ENCODE measurements around the gene SUV39H2. TPM values are rescaled to one million over a fixed set of nuclear protein-coding genes. Genes with fewer than 3 reads are reported as not detected.

The SUV39H2 gene
- total and polyA plus RNA-seq, 10 of the 15 experiments (the other 5 are each of a cell fraction or from before 2014, with no cell fraction given) = 24.3 to 41.1 (median 30.0) TPM

GRCh38 chr10:14909101-14909500 is 30.4 kb downstream of the SUV39H2 start:
- Histone ChIP-seq H3K9ac (ENCODE audit: control insufficient read depth, insufficient read depth, low read length) (no peak overlapping the region), H3K9me3 (replicated peaks; ENCODE audit: control insufficient read depth, insufficient read depth, low read length) (no peaks in the 10 kb centered on the region; the same call in 1 of the 3 replicates), H4K20me1 (ENCODE audit: control insufficient read depth, insufficient read depth) (no peaks in the 10 kb centered on the region), H3K4me1 (ENCODE audit: control insufficient read depth, insufficient read depth, low read length) (no peaks in the 10 kb centered on the region), H3K27me3 (replicated peaks in 1 of 2; ENCODE audit: control insufficient read depth in 2 of 2, insufficient read depth in 2 of 2, low read length in 1 of 2) (no peaks in the 10 kb centered on the region), H2AFZ (ENCODE audit: control insufficient read depth, low read depth, low read length) (no peak overlapping the region), H3K4me3 (no peak overlapping the region), H3K79me2 (ENCODE audit: control insufficient read depth, insufficient read depth, low read length) (no peaks in the 10 kb centered on the region), H3K4me2 (ENCODE audit: control insufficient read depth, insufficient read depth) (no peak overlapping the region), H3K27ac (ENCODE audit: control insufficient read depth, insufficient read depth) (no peak overlapping the region), H3K36me3 (ENCODE audit: control insufficient read depth in 2 of 2, insufficient read depth in 2 of 2, low read length in 1 of 2) (peaks cover 17 to 41% of the 10 kb centered on the region in 2 experiments)
- ATAC-seq (no peak), DNase-seq (ENCODE audit: low read depth, low spot score) (no peak), FAIRE-seq (no peak)
- BruUV-seq (replicated peaks) = no TSS peak
- intact Hi-C loops (cut with micrococcal nuclease; ENCODE audit: unreplicated experiment) (no loop called here), in situ Hi-C loops (cut with MboI) (no loop called here)
- ChIA-PET POLR2A (no interaction called here), SMC1A (ENCODE audit: uncharacterized antibody, unreplicated experiment) (interaction anchor here (0.7 kb wide), 1 partner anchor 35 kb away, joined by 3 read pairs; no protein-coding TSS in a partner anchor), CTCF (interaction anchor here (1.4 kb wide), 1 partner anchor 63 kb away, joined by 5 read pairs; no protein-coding TSS in a partner anchor), RAD21 (ENCODE audit: unreplicated experiment) (no interaction called here)
- WGBS (ENCODE audit: insufficient coverage, insufficient replicate concordance, low lambda C conversion rate, missing lambda C conversion rate) = 96% methylated on average over 2 of the region's 2 CpGs
- no peak for TF ChIP-seq ZNF274 (IDR thresholded peaks at IDR 0.05; ENCODE audit: insufficient read depth, insufficient read length)
- TF ChIP-seq NR2C2 (IDR thresholded peaks at IDR 0.05; ENCODE audit: borderline replicate concordance, control insufficient read depth, insufficient read length, low read depth) = no peak
- TF ChIP-seq, protein P1, sequence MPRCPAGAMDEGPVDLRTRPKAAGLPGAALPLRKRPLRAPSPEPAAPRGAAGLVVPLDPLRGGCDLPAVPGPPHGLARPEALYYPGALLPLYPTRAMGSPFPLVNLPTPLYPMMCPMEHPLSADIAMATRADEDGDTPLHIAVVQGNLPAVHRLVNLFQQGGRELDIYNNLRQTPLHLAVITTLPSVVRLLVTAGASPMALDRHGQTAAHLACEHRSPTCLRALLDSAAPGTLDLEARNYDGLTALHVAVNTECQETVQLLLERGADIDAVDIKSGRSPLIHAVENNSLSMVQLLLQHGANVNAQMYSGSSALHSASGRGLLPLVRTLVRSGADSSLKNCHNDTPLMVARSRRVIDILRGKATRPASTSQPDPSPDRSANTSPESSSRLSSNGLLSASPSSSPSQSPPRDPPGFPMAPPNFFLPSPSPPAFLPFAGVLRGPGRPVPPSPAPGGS (IDR thresholded peaks at IDR 0.05; ENCODE audit: borderline replicate concordance, insufficient read depth, low read depth, low read length, poor library complexity, severe bottlenecking) = no peak
- TF ChIP-seq POLR2AphosphoS2 (IDR thresholded peaks at IDR 0.05; ENCODE audit: low read depth, low read length) = no peak
- TF ChIP-seq IRF3 (IDR thresholded peaks at IDR 0.05) = no peak
- no peak for TF ChIP-seq SIX5 (IDR thresholded peaks at IDR 0.05; ENCODE audit: low read depth, low read length, severe bottlenecking)
- TF ChIP-seq, protein P2, sequence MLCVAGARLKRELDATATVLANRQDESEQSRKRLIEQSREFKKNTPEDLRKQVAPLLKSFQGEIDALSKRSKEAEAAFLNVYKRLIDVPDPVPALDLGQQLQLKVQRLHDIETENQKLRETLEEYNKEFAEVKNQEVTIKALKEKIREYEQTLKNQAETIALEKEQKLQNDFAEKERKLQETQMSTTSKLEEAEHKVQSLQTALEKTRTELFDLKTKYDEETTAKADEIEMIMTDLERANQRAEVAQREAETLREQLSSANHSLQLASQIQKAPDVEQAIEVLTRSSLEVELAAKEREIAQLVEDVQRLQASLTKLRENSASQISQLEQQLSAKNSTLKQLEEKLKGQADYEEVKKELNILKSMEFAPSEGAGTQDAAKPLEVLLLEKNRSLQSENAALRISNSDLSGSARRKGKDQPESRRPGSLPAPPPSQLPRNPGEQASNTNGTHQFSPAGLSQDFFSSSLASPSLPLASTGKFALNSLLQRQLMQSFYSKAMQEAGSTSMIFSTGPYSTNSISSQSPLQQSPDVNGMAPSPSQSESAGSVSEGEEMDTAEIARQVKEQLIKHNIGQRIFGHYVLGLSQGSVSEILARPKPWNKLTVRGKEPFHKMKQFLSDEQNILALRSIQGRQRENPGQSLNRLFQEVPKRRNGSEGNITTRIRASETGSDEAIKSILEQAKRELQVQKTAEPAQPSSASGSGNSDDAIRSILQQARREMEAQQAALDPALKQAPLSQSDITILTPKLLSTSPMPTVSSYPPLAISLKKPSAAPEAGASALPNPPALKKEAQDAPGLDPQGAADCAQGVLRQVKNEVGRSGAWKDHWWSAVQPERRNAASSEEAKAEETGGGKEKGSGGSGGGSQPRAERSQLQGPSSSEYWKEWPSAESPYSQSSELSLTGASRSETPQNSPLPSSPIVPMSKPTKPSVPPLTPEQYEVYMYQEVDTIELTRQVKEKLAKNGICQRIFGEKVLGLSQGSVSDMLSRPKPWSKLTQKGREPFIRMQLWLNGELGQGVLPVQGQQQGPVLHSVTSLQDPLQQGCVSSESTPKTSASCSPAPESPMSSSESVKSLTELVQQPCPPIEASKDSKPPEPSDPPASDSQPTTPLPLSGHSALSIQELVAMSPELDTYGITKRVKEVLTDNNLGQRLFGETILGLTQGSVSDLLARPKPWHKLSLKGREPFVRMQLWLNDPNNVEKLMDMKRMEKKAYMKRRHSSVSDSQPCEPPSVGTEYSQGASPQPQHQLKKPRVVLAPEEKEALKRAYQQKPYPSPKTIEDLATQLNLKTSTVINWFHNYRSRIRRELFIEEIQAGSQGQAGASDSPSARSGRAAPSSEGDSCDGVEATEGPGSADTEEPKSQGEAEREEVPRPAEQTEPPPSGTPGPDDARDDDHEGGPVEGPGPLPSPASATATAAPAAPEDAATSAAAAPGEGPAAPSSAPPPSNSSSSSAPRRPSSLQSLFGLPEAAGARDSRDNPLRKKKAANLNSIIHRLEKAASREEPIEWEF (IDR thresholded peaks at IDR 0.05; ENCODE audit: insufficient replicate concordance, low read depth, low read length) = no peak
- no peak for TF ChIP-seq BHLHE40 (IDR thresholded peaks at IDR 0.05; ENCODE audit: borderline replicate concordance in 1 of 2, low read depth in 2 of 2, low read length in 1 of 2)
- TF ChIP-seq MTA3 (IDR thresholded peaks at IDR 0.05; ENCODE audit: borderline replicate concordance, low read length) = no peak
- TF ChIP-seq RCOR1 (conservative IDR thresholded peaks at IDR 0.05; ENCODE audit: low read depth, low read length) = no peak
- TF ChIP-seq, protein P3, sequence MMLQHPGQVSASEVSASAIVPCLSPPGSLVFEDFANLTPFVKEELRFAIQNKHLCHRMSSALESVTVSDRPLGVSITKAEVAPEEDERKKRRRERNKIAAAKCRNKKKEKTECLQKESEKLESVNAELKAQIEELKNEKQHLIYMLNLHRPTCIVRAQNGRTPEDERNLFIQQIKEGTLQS (IDR thresholded peaks at IDR 0.05; ENCODE audit: borderline replicate concordance, extremely low read depth, low read depth, low read length) = no peak

Data from GM12878 (cell line).